GM12891 (cell line): ENCODE results near the gene LSM7.

Source experiments
- PAX5 ChIP-seq: IDR thresholded peaks from 2 replicates; pipeline ENCODE4 v1.6.1; 2011; ENCODE audit warnings: low read length, moderate library complexity, mild to moderate bottlenecking; ENCODE audit not compliant: insufficient read depth, severe bottlenecking
- POLR2A ChIP-seq: IDR thresholded peaks from 2 replicates; pipeline ENCODE4 v1.6.1; 2011; ENCODE audit warnings: low read depth, low read length, control low read depth
- POLR2AphosphoS5 ChIP-seq: IDR thresholded peaks from 2 replicates; pipeline ENCODE4 v1.6.1; 2011; ENCODE audit warnings: low read depth, low read length, control low read depth
- TAF1 ChIP-seq: IDR thresholded peaks from 2 replicates; pipeline ENCODE4 v1.6.1; 2011; ENCODE audit warnings: low read depth, low read length, control low read depth

GRCh38 chr19:2276429-2276986 is 51.9 kb downstream of the LSM7 start:
- TF ChIP-seq POLR2A: no peak
- no peak; the same call in 1 of the 2 replicates for TF ChIP-seq POLR2AphosphoS5
- TF ChIP-seq PAX5: no peak
- no peak for TF ChIP-seq TAF1
